ENCODE measurements around the gene SYNDIG1. TPM values are rescaled to one million over a fixed set of nuclear protein-coding genes. Genes with fewer than 3 reads are reported as not detected.

SYNDIG1 gene
- total RNA-seq, 1 donor from 2014 or later: not detected

DNA sequence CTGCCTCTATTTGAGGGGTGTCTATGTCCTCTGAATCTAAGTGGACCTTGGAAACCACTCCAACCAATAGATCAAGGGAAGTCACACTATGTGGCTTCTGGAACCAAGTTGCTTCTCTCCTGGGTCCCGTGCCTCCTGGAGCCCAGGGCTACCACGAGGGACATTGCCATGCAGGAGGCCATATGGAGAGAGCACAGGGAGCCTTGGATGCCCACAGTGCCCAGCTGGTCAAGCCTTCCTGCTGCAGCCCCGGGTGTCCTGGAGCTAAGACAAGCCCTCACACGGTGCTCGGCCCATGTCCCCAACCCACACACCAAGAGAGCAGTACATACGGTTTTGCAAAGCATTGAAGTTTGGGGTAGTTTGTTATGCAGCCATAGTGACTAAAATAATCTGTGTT lies 231.6 kb downstream of the SYNDIG1 start:
- FAIRE-seq (peak; percentile 88), DNase-seq (ENCODE audit: low read depth) (no peak)
- no peaks in the 10 kb centered on the region for H3K27me3 ChIP-seq (ENCODE audit: control insufficient read depth, insufficient read depth, low read length)
- H3K4me3 ChIP-seq (ENCODE audit: low read depth, low read length): no peak overlapping the region
- H3K36me3 ChIP-seq (ENCODE audit: control insufficient read depth, insufficient read depth, low read length): no peaks in the 10 kb centered on the region
- TF ChIP-seq, protein P1, sequence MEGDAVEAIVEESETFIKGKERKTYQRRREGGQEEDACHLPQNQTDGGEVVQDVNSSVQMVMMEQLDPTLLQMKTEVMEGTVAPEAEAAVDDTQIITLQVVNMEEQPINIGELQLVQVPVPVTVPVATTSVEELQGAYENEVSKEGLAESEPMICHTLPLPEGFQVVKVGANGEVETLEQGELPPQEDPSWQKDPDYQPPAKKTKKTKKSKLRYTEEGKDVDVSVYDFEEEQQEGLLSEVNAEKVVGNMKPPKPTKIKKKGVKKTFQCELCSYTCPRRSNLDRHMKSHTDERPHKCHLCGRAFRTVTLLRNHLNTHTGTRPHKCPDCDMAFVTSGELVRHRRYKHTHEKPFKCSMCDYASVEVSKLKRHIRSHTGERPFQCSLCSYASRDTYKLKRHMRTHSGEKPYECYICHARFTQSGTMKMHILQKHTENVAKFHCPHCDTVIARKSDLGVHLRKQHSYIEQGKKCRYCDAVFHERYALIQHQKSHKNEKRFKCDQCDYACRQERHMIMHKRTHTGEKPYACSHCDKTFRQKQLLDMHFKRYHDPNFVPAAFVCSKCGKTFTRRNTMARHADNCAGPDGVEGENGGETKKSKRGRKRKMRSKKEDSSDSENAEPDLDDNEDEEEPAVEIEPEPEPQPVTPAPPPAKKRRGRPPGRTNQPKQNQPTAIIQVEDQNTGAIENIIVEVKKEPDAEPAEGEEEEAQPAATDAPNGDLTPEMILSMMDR (IDR thresholded peaks at IDR 0.05; ENCODE audit: insufficient read depth, low read length, severe bottlenecking): no peak

DNA sequence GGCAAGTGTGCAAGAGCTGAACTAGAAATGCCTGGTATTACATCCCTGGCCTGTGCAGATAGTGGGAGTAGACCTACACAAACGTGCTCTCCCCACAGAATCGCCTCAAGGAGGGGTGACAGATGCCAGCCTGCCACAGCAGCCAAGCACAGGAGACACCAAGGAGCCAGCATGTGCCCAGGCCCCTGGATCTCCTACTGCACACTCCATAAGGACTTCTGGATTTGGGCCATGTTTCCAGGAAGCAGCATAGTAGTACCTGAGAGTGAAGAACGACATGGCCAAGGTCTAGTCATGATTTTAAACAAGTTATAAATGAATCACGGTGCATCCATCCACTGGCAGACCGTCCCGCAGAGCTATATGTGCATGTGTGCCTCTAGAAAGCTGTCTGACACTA lies 232.2 kb downstream of the SYNDIG1 start:
- TF ChIP-seq, protein P1 (IDR thresholded peaks at IDR 0.05; ENCODE audit: insufficient read depth, low read length, severe bottlenecking): no peak
- FAIRE-seq (no peak), DNase-seq (ENCODE audit: low read depth) (no peak)
- H3K4me3 ChIP-seq (ENCODE audit: low read depth, low read length): no peak overlapping the region
- H3K27me3 ChIP-seq (ENCODE audit: control insufficient read depth, insufficient read depth, low read length): no peaks in the 10 kb centered on the region
- no peaks in the 10 kb centered on the region for H3K36me3 ChIP-seq (ENCODE audit: control insufficient read depth, insufficient read depth, low read length)

DNA sequence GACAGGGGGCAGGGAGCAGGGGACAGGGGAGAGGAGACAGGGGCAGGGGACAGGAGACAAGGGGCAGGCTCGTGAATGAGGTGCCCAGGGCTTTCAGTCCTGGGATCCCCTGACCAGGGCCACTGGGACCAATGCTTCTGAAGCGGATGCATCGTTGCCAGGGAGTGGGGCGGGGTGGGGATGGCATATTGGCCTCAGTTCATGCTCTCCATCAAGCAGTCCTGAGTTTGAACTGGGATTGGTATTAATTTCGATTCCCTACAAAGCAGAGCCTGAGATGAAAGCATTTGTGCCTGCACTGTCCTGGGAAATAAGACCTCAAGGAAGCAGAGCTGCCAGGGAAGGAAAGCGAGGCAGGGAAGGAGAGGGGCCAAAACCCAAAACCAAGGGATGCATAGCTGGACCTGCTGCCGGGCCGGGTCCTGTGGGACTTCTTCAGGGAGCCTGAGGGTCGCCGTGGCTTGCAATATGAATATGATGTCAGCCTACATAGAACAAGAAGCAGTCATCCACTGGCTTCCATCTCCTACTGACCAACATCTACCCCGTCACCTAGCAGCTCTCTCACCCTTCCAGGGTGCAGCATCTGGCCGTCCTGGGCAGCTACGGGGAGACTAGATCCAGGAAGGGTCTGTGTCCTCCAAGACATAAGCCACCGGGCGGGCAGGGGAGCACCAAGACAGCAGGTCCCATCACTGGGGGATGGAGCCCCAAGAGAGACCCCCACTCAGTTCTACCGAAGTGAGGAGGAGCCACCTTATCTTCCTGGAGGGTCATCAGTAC lies 233.3 kb downstream of the SYNDIG1 start:
- FAIRE-seq (no peak), DNase-seq (ENCODE audit: low read depth) (no peak)
- Histone ChIP-seq H3K4me3 (ENCODE audit: low read depth, low read length) (no peak overlapping the region), H3K27me3 (ENCODE audit: control insufficient read depth, insufficient read depth, low read length) (no peaks in the 10 kb centered on the region), H3K36me3 (ENCODE audit: control insufficient read depth, insufficient read depth, low read length) (no peaks in the 10 kb centered on the region)
- TF ChIP-seq, protein P1 (IDR thresholded peaks at IDR 0.05; ENCODE audit: insufficient read depth, low read length, severe bottlenecking): no peak

DNA sequence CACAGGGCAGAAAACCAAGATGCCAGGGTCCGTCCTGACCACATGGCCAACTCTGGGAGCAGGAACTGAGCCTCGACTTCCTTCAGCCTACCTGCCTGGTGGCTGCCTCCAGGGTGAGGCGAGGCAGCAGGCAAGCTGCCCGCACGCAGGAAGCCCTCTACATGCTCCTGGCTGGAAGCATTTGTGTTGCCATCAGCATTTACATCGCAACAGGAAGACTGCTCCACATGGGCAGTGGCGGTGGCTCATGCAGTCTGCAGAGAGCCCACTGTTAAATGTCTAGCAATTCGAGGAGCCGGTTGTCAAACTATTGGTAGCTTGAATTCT lies 233.8 kb downstream of the SYNDIG1 start:
- TF ChIP-seq, protein P1 (IDR thresholded peaks at IDR 0.05; ENCODE audit: insufficient read depth, low read length, severe bottlenecking): no peak
- Histone ChIP-seq H3K36me3 (ENCODE audit: control insufficient read depth, insufficient read depth, low read length) (no peaks in the 10 kb centered on the region), H3K4me3 (ENCODE audit: low read depth, low read length) (no peak overlapping the region), H3K27me3 (ENCODE audit: control insufficient read depth, insufficient read depth, low read length) (no peaks in the 10 kb centered on the region)
- DNase-seq (ENCODE audit: low read depth) (no peak), FAIRE-seq (no peak)

DNA sequence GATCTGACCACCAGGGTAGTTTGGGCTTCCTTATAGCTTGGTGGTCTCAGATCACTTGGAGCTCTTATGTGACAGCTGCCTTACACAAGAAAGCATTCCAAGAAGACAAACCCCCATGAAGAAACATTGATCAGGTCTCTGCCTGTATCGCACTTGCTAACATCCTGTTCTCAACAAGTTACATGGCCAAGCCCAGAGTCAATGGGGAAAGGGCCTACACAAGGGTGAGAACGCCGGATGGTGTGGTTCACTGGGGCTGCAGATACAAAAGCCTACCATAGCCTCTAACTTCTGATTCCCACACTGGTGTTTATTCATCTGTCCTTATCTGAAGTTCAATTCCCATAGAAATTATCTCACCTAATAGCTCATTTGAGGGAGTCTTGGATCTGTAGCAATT lies 235.5 kb downstream of the SYNDIG1 start:
- peak; percentile 92 for FAIRE-seq
- no peak overlapping the region for H3K4me3 ChIP-seq (ENCODE audit: low read depth, low read length)
- H3K36me3 ChIP-seq (ENCODE audit: control insufficient read depth, insufficient read depth, low read length): no peaks in the 10 kb centered on the region
- H3K27me3 ChIP-seq (ENCODE audit: control insufficient read depth, insufficient read depth, low read length): no peaks in the 10 kb centered on the region
- TF ChIP-seq, protein P1 (IDR thresholded peaks at IDR 0.05; ENCODE audit: insufficient read depth, low read length, severe bottlenecking): no peak
- DNase-seq (ENCODE audit: low read depth): no peak

DNA sequence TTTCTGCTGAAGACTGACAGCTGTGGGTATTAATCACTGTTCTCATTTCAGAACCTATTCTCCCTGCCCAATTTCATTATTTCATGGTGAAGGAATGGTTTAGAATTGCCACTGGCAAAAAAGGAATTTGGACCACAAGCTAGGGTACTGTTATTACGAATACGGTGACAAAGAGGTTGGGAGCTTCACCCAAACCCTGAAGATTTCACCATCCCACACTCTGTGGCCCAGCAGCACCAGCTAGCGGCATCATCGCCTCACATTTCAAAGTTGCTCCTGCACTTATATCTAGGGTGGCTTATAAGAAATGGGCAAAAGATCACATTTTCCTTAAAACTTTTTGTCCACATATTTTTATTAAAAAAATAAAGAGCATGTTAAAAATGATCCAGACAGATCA lies 236.1 kb downstream of the SYNDIG1 start:
- TF ChIP-seq, protein P1 (IDR thresholded peaks at IDR 0.05; ENCODE audit: insufficient read depth, low read length, severe bottlenecking): no peak
- no peaks in the 10 kb centered on the region for H3K27me3 ChIP-seq (ENCODE audit: control insufficient read depth, insufficient read depth, low read length)
- H3K4me3 ChIP-seq (ENCODE audit: low read depth, low read length): no peak overlapping the region
- DNase-seq (ENCODE audit: low read depth) (no peak), FAIRE-seq (no peak)
- no peaks in the 10 kb centered on the region for H3K36me3 ChIP-seq (ENCODE audit: control insufficient read depth, insufficient read depth, low read length)
